Heart left ventricle (tissue), 16 donors: ENCODE results near the gene PGF. TPM values are rescaled to one million over a fixed set of nuclear protein-coding genes. Genes with fewer than 3 reads are reported as not detected.
A peak's percentile ranks its signal among the peaks of the same experiment; 100 is the strongest.

Source experiments
- ATAC-seq, 4 donors: fragments of 200-7000 bp; cut with Tn5 transposase; one replicate each; pipeline ENCODE4 v1.9.1; 2020 to 2022; ENCODE audit warnings: moderate library complexity in 4 of 4, mild to moderate bottlenecking in 3 of 4, moderate number of reproducible peaks in 1 of 4
- DNase-seq, 5 donors: peaks; one replicate each; pipeline ENCODE4 v3.0.0-alpha.2; 2020
- H3K27ac ChIP-seq, 12 donors: fragments of 200-600 bp; sonication (generic) in 4 of 12; one replicate each; pipeline versions ENCODE4 v1.5.0 to v1.8.0; 2016 to 2022; ENCODE audit warnings: mild to moderate bottlenecking in 2 of 12
- H3K27me3 ChIP-seq, 9 donors: fragments of 200-600 bp; sonication (generic) in 2 of 9; one replicate each; pipeline versions ENCODE4 v1.5.1 to v1.8.0; 2016 to 2022; ENCODE audit warnings: mild to moderate bottlenecking in 3 of 9
- H3K36me3 ChIP-seq, 9 donors: fragments of 200-600 bp; sonication (generic) in 2 of 9; one replicate each; pipeline versions ENCODE4 v1.5.0 to v1.8.0; 2018 to 2022; ENCODE audit warnings: mild to moderate bottlenecking in 2 of 9
- H3K4me1 ChIP-seq, 12 donors: fragments of 200-600 bp; sonication (generic) in 4 of 12; one replicate each; pipeline versions ENCODE4 v1.5.0 to v1.8.0; 2016 to 2022; ENCODE audit warnings: mild to moderate bottlenecking in 3 of 12
- H3K4me3 ChIP-seq, 12 donors: fragments of 200-600 bp; sonication (generic) in 4 of 12; one replicate each; pipeline versions ENCODE4 v1.5.0 to v1.8.0; 2017 to 2022; ENCODE audit warnings: mild to moderate bottlenecking in 9 of 12, moderate library complexity in 4 of 12
- H3K9me3 ChIP-seq, 12 donors: fragments of 200-600 bp; sonication (generic) in 4 of 12; one replicate each; pipeline versions ENCODE4 v1.5.0 to v1.8.0; 2016 to 2022; ENCODE audit warnings: mild to moderate bottlenecking in 1 of 12
- POLR2A ChIP-seq, 2 donors: fragments of 450-650 bp; IDR thresholded peaks; one replicate each; pipeline ENCODE4 v1.6.1; 2017; ENCODE audit warnings: antibody characterized with exemption in 2 of 2, mild to moderate bottlenecking in 2 of 2, moderate library complexity in 2 of 2
- WGBS, 4 donors: extraction: QIAGEN DNeasy Blood & Tissue Kit in 2 of 4; methylation state at CpG; one replicate each; pipeline versions ENCODE4 v1.1.5 to v1.1.7; 2013 to 2018; 5-methylcytosine and 5-hydroxymethylcytosine counted together
- intact Hi-C, 10 donors: fragments of 100-400 bp; cut with DNase I; formaldehyde crosslinking; loops; one replicate each; pipeline versions ENCODE4 v1.11.1 to v1.14.2; 2022
- polyA plus RNA-seq, 2 donors: library from polyadenylated mRNA; stranded (reverse); fragments of 200-250 nt; gene quantifications; one replicate each; pipeline ENCODE4 v1.2.3, GENCODE V29; 2013
- total RNA-seq, 9 donors: library from RNA; depleted of rRNA in 2 of 9; stranded (reverse); fragments of >200 nt in 2 of 9; fragmentation: NEBNext Ultra II Directional in 3 of 9; extraction: Animal tissue kit (Norgen Biotek cat#: 25700) in 3 of 9; gene quantifications; one replicate each; pipeline versions ENCODE4 v1.1.0 to v1.2.4, GENCODE V29; 2016 to 2023
- TF ChIP-seq, protein P1 (sequence below), 12 donors: fragments of 200-600 bp; sonication (generic) in 4 of 12; IDR thresholded peaks; one replicate each; pipeline versions ENCODE4 v1.5.0 to v1.8.0; 2018 to 2022; ENCODE audit warnings: antibody characterized with exemption in 12 of 12, mild to moderate bottlenecking in 5 of 12
- donor health status: ischemic (EF 13 %, LVEDD 7.1; RV severe dilation, severe dysfunction).
- donor health status: healthy with polysubstance abuse.
- donor health status: DM: no; HTN: yes; CAD: no.
- donor health status: DM: no; HTN: no; CAD: no.
- donor health status: ischemic (EF 25% LVEDD 6.9; RV normal size, moderate dysfunction).
- donor health status: ischemic (EF 25% LVEDD 5.7; RV mildly dilated, moderate dysfunction).
- donor health status: healthy.
- donor health status: DM: yes; HTN: yes; CAD: no.
- donor health status: ischemic (EF 35%, LVEDD 5.7; RV mildly dilated, moderate dysfunction).
- donor health status: nonischemic (EF 11% LVEDD 7.7; RV severe dilation, severe dysfunction).
- donor health status: DM: yes; HTN: yes; CAD: no.
- donor health status: PGD.
- donor health status: ischemic (EF 29% LVEDD 5.4; RV normal size, mild dysfunction).
- donor health status: nonischemic (EF 23%, LVEDD 6.1; RV moderate dilation, normal function).

Gene PGF
- total and polyA plus RNA-seq, 11 donors = 4.1 to 30.4 (median 5.9) TPM

- Histone ChIP-seq H3K27ac (peak overlapping the region in 3 of 12 donors; percentile 20 to 59 (median 24)), H3K27me3 (no peaks in the 10 kb centered on the region)
- peak in 2 of 4 donors; percentile 17 to 33 for ATAC-seq
Measured at GRCh38 chr14:74988131-74988530, 32.7 kb upstream of the PGF start.

GRCh38 chr14:74985806-74986205 lies 30.4 kb upstream of the PGF start:
- no peak for ATAC-seq
- whole genome bisulfite sequencing, 4 donors = 91 to 96% (median 94%) methylated on average over 6 of the region's 6 CpGs
- Histone ChIP-seq H3K27ac (peak overlapping the region in 4 of 12 donors; percentile 55 to 75 (median 65)), H3K36me3 (no peaks in the 10 kb centered on the region), H3K9me3 (no peaks in the 10 kb centered on the region), H3K4me1 (peaks cover 0 to 22% (median 7%) of the 10 kb centered on the region in 12 donors), H3K27me3 (no peaks in the 10 kb centered on the region), H3K4me3 (no peak overlapping the region)
- TF ChIP-seq, protein P1, sequence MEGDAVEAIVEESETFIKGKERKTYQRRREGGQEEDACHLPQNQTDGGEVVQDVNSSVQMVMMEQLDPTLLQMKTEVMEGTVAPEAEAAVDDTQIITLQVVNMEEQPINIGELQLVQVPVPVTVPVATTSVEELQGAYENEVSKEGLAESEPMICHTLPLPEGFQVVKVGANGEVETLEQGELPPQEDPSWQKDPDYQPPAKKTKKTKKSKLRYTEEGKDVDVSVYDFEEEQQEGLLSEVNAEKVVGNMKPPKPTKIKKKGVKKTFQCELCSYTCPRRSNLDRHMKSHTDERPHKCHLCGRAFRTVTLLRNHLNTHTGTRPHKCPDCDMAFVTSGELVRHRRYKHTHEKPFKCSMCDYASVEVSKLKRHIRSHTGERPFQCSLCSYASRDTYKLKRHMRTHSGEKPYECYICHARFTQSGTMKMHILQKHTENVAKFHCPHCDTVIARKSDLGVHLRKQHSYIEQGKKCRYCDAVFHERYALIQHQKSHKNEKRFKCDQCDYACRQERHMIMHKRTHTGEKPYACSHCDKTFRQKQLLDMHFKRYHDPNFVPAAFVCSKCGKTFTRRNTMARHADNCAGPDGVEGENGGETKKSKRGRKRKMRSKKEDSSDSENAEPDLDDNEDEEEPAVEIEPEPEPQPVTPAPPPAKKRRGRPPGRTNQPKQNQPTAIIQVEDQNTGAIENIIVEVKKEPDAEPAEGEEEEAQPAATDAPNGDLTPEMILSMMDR (IDR thresholded peaks at IDR 0.05) = no peak
- TF ChIP-seq POLR2A (IDR thresholded peaks at IDR 0.05) = no peak
- no peak for DNase-seq
- intact Hi-C loops = no loop called here

More at GRCh38 chr14:74988131-74988530, 32.7 kb upstream of the PGF start:
- H3K9me3 ChIP-seq = no peaks in the 10 kb centered on the region
- intact Hi-C loops = no loop called here
- peaks cover 0 to 14% (median 0%) of the 10 kb centered on the region in 12 donors for H3K4me1 ChIP-seq
- WGBS, 4 donors = 59 to 78% (median 70%) methylated on average over 4 of the region's 4 CpGs
- TF ChIP-seq POLR2A (IDR thresholded peaks at IDR 0.05) = no peak
- TF ChIP-seq, protein P1 (IDR thresholded peaks at IDR 0.05) = no peak
- no peak overlapping the region for H3K4me3 ChIP-seq
- no peaks in the 10 kb centered on the region for H3K36me3 ChIP-seq
- no peak for DNase-seq

DNA sequence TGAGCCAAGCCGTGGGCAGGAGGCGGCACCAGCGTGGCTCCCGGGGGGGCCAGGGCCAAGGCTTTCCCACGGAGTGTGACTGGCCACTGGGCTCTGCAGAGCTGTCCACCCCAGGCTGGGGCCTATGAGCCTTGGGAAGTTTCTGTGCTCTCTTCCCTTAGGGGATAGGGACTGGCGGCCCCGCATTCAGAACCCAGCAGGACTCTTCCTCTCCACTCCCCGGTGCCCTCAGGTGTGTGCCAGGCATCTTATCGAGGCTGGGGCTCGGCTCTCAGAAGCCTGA lies 29.6 kb upstream of the PGF start:
- no peaks in the 10 kb centered on the region for H3K27me3 ChIP-seq
- H3K27ac ChIP-seq = peak overlapping the region in 7 of 12 donors; percentile 36 to 75 (median 57)
- ATAC-seq (peak in 3 of 4 donors; percentile 29 to 58 (median 51)), DNase-seq (peak in 3 of 5 donors; percentile 56 to 64 (median 62))
- no peak overlapping the region for H3K4me3 ChIP-seq
- intact Hi-C loops = no loop called here
- TF ChIP-seq POLR2A (IDR thresholded peaks at IDR 0.05) = no peak
- TF ChIP-seq, protein P1 (IDR thresholded peaks at IDR 0.05) = no peak
- 62 to 80% (median 72%) methylated on average over 10 of the region's 10 CpGs for WGBS, 4 donors
- H3K36me3 ChIP-seq = no peaks in the 10 kb centered on the region
- no peaks in the 10 kb centered on the region for H3K9me3 ChIP-seq
- peaks cover 0 to 29% (median 12%) of the 10 kb centered on the region in 12 donors for H3K4me1 ChIP-seq

- Histone ChIP-seq H3K4me3 (no peak overlapping the region), H3K9me3 (no peaks in the 10 kb centered on the region), H3K27me3 (no peaks in the 10 kb centered on the region), H3K36me3 (no peaks in the 10 kb centered on the region), H3K27ac (peak overlapping the region in 10 of 12 donors; percentile 31 to 75 (median 54)), H3K4me1 (peaks cover 0 to 32% (median 14%) of the 10 kb centered on the region in 12 donors)
- WGBS, 4 donors = 65 to 77% (median 74%) methylated on average over 14 to 16 of the region's 16 CpGs
- TF ChIP-seq POLR2A (IDR thresholded peaks at IDR 0.05) = no peak
- TF ChIP-seq, protein P1 (IDR thresholded peaks at IDR 0.05) = no peak
- peak in 2 of 5 donors; percentile 44 to 61 for DNase-seq
- ATAC-seq = peak in 3 of 4 donors; percentile 16 to 62 (median 52)
- intact Hi-C loops = no loop called here
Measured at GRCh38 chr14:74984236-74985027, 29.0 kb upstream of the PGF start.
